Measurements from ENCODE around the gene USF2. TPM values are rescaled to one million over a fixed set of nuclear protein-coding genes. Genes with fewer than 3 reads are reported as not detected.
"Not testable (repeated sequence)": the region's sequence is repeated elsewhere in the genome, so short reads cannot be mapped to it uniquely, and the experiment has no call there.

The USF2 gene
- polyA plus RNA-seq, 4 donors: 74.7 to 127 (median 109) TPM

DNA sequence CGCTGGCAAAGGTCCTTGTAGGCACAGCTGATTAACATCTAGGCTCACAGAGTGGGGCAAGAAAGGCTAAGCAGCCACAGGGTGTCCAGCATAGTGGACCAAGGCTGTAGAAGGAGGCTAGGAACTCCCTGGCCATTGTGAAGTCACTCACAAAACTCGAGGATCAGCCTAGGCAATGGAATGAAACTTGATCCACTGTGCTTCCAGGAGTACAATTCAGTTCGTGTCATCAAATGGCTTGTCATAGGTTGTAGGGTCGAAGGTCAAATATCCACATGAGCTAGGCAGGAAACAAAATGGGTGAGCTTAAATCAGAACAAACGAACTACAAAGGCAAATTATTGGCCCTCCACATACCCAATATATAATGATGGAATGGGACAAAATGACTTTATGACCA is 35.9 kb upstream of the USF2 start:
- Histone ChIP-seq H3K36me3 (ENCODE audit: control insufficient read depth in 3 of 3, insufficient read depth in 2 of 3, low read depth in 1 of 3, low read length in 3 of 3) (no peaks in the 10 kb centered on the region), H3K4me1 (ENCODE audit: control insufficient read depth in 3 of 3, insufficient read depth in 2 of 3, low read depth in 1 of 3, low read length in 2 of 3) (no peaks in the 10 kb centered on the region), H3K27me3 (ENCODE audit: control insufficient read depth in 3 of 3, insufficient read depth in 3 of 3, low read length in 3 of 3) (no peaks in the 10 kb centered on the region), H3K27ac (ENCODE audit: low read depth in 1 of 3, low read length in 2 of 3) (no peak overlapping the region), H3K9me3 (ENCODE audit: control insufficient read depth in 2 of 2, insufficient read depth in 1 of 2, low read depth in 1 of 2, low read length in 1 of 2) (no peaks in the 10 kb centered on the region), H3K4me3 (ENCODE audit: low read depth in 1 of 3, low read length in 3 of 3) (no peak overlapping the region)
- DNase-seq (peak in 1 of 2 donors; percentile 19), FAIRE-seq (no peak)
- WGBS, 3 donors: 31 to 56% (median 42%) methylated on average over 5 of the region's 5 CpGs

GRCh38 chr19:35236638-35237400 is 31.9 kb upstream of the USF2 start:
- FAIRE-seq: no peak

GRCh38 chr19:35239597-35239996 is 29.2 kb upstream of the USF2 start:
- not testable (repeated sequence) for H3K36me3 ChIP-seq (ENCODE audit: control insufficient read depth in 3 of 3, insufficient read depth in 2 of 3, low read depth in 1 of 3, low read length in 3 of 3); FAIRE-seq; H3K27me3 ChIP-seq (ENCODE audit: control insufficient read depth in 3 of 3, insufficient read depth in 3 of 3, low read length in 3 of 3); H3K4me1 ChIP-seq (ENCODE audit: control insufficient read depth in 3 of 3, insufficient read depth in 2 of 3, low read depth in 1 of 3, low read length in 2 of 3); DNase-seq; H3K4me3 ChIP-seq (ENCODE audit: low read depth in 1 of 3, low read length in 3 of 3); H3K9me3 ChIP-seq (ENCODE audit: control insufficient read depth in 2 of 2, insufficient read depth in 1 of 2, low read depth in 1 of 2, low read length in 1 of 2)
- peak overlapping the region in 1 of 3 donors; percentile 85 for H3K27ac ChIP-seq (ENCODE audit: low read depth in 1 of 3, low read length in 2 of 3)
- 86 to 96% (median 87%) methylated on average over 1 of the region's 1 CpG for WGBS, 3 donors

More at GRCh38 chr19:35236638-35237400, 31.9 kb upstream of the USF2 start:
- Histone ChIP-seq H3K4me1 (ENCODE audit: control insufficient read depth in 3 of 3, insufficient read depth in 2 of 3, low read depth in 1 of 3, low read length in 2 of 3) (no peaks in the 10 kb centered on the region), H3K27ac (ENCODE audit: low read depth in 1 of 3, low read length in 2 of 3) (no peak overlapping the region), H3K36me3 (ENCODE audit: control insufficient read depth in 3 of 3, insufficient read depth in 2 of 3, low read depth in 1 of 3, low read length in 3 of 3) (no peaks in the 10 kb centered on the region), H3K9me3 (ENCODE audit: control insufficient read depth in 2 of 2, insufficient read depth in 1 of 2, low read depth in 1 of 2, low read length in 1 of 2) (peaks cover 0 to 3% of the 10 kb centered on the region in 2 donors), H3K27me3 (ENCODE audit: control insufficient read depth in 3 of 3, insufficient read depth in 3 of 3, low read length in 3 of 3) (no peaks in the 10 kb centered on the region), H3K4me3 (ENCODE audit: low read depth in 1 of 3, low read length in 3 of 3) (no peak overlapping the region)
- DNase-seq: peak; percentile 17 to 33
- WGBS, 3 donors: 75 to 78% (median 75%) methylated on average over 6 of the region's 6 CpGs

- DNase-seq: no peak
- 65 to 80% (median 71%) methylated on average over 1 of the region's 1 CpG for WGBS, 3 donors
Observed at GRCh38 chr19:35240327-35240726, 28.4 kb upstream of the USF2 start.

GRCh38 chr19:35241417-35241816 is 27.3 kb upstream of the USF2 start:
- no peak for FAIRE-seq
- no peak overlapping the region for H3K27ac ChIP-seq (ENCODE audit: low read depth in 1 of 3, low read length in 2 of 3)
- no peak for DNase-seq
- 81 to 100% (median 95%) methylated on average over 1 of the region's 1 CpG for WGBS, 3 donors
- no peak overlapping the region for H3K4me3 ChIP-seq (ENCODE audit: low read depth in 1 of 3, low read length in 3 of 3)
- no peaks in the 10 kb centered on the region for H3K36me3 ChIP-seq (ENCODE audit: control insufficient read depth in 3 of 3, insufficient read depth in 2 of 3, low read depth in 1 of 3, low read length in 3 of 3)
- H3K9me3 ChIP-seq (ENCODE audit: control insufficient read depth in 2 of 2, insufficient read depth in 1 of 2, low read depth in 1 of 2, low read length in 1 of 2): peaks cover 0 to 3% of the 10 kb centered on the region in 2 donors
- peaks cover 0 to 2% (median 0%) of the 10 kb centered on the region in 3 donors for H3K27me3 ChIP-seq (ENCODE audit: control insufficient read depth in 3 of 3, insufficient read depth in 3 of 3, low read length in 3 of 3)
- no peaks in the 10 kb centered on the region for H3K4me1 ChIP-seq (ENCODE audit: control insufficient read depth in 3 of 3, insufficient read depth in 2 of 3, low read depth in 1 of 3, low read length in 2 of 3)

More at GRCh38 chr19:35240327-35240726, 28.4 kb upstream of the USF2 start:
- FAIRE-seq: no peak
- no peaks in the 10 kb centered on the region for H3K36me3 ChIP-seq (ENCODE audit: control insufficient read depth in 3 of 3, insufficient read depth in 2 of 3, low read depth in 1 of 3, low read length in 3 of 3)
- H3K4me3 ChIP-seq (ENCODE audit: low read depth in 1 of 3, low read length in 3 of 3): no peak overlapping the region
- H3K27ac ChIP-seq (ENCODE audit: low read depth in 1 of 3, low read length in 2 of 3): peak overlapping the region in 1 of 3 donors; percentile 85
- H3K9me3 ChIP-seq (ENCODE audit: control insufficient read depth in 2 of 2, insufficient read depth in 1 of 2, low read depth in 1 of 2, low read length in 1 of 2): peaks cover 0 to 3% of the 10 kb centered on the region in 2 donors
- no peaks in the 10 kb centered on the region for H3K4me1 ChIP-seq (ENCODE audit: control insufficient read depth in 3 of 3, insufficient read depth in 2 of 3, low read depth in 1 of 3, low read length in 2 of 3)
- peaks cover 0 to 2% (median 0%) of the 10 kb centered on the region in 3 donors for H3K27me3 ChIP-seq (ENCODE audit: control insufficient read depth in 3 of 3, insufficient read depth in 3 of 3, low read length in 3 of 3)

- FAIRE-seq (no peak), DNase-seq (no peak)
- Histone ChIP-seq H3K4me1 (ENCODE audit: control insufficient read depth in 3 of 3, insufficient read depth in 2 of 3, low read depth in 1 of 3, low read length in 2 of 3) (peaks cover 0 to 18% (median 0%) of the 10 kb centered on the region in 3 donors), H3K27ac (ENCODE audit: low read depth in 1 of 3, low read length in 2 of 3) (no peak overlapping the region), H3K9me3 (ENCODE audit: control insufficient read depth in 2 of 2, insufficient read depth in 1 of 2, low read depth in 1 of 2, low read length in 1 of 2) (no peaks in the 10 kb centered on the region), H3K36me3 (ENCODE audit: control insufficient read depth in 3 of 3, insufficient read depth in 2 of 3, low read depth in 1 of 3, low read length in 3 of 3) (peaks cover 0 to 14% (median 4%) of the 10 kb centered on the region in 3 donors), H3K27me3 (ENCODE audit: control insufficient read depth in 3 of 3, insufficient read depth in 3 of 3, low read length in 3 of 3) (peaks cover 0 to 2% (median 0%) of the 10 kb centered on the region in 3 donors), H3K4me3 (ENCODE audit: low read depth in 1 of 3, low read length in 3 of 3) (no peak overlapping the region)
- 79 to 87% (median 81%) methylated on average over 4 of the region's 4 CpGs for WGBS, 3 donors
Observed at GRCh38 chr19:35246466-35247092, 22.2 kb upstream of the USF2 start.

DNA sequence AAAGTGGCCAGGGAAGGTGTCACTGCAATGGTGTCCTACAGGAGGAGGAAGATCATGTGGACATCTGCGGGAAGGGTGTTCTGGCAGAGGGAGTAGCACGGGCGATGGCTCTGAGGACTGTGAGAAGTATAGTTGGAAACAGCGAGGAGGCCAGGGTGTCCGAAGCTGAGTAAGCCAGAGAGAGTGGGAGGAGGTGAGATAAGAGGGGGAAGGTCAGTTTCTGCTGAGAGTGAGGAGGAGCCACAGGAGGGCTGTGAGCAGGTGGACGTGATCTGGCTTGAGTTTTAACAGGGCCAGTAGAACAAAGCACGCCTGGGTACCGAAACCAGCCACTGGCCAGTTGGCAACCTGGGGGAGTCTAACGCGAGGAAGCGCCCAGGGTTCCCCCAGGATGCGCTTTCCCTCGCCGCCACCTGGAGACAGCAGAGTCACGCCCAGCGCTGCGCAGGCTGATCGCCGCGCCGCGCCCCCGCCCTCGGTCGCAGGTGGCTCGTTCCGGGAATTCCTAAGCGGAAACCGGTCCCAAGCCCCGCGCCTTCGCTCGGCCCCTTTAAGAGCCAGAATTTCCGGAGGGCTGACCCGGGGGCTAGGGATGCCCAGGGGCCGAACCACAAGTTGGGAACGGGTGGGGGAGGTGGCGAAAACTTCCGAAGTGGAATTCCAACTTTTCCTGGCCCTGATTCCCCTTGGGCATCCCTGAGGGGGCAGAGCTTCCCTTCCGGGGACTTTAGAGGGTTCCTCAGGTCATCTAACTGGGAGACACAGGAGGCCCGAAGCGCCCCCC is 21.0 kb upstream of the USF2 start:
- Histone ChIP-seq H3K27me3 (ENCODE audit: control insufficient read depth in 3 of 3, insufficient read depth in 3 of 3, low read length in 3 of 3) (no peaks in the 10 kb centered on the region), H3K4me3 (ENCODE audit: low read depth in 1 of 3, low read length in 3 of 3) (peak overlapping the region; percentile 67 to 96 (median 94)), H3K36me3 (ENCODE audit: control insufficient read depth in 3 of 3, insufficient read depth in 2 of 3, low read depth in 1 of 3, low read length in 3 of 3) (peaks cover 0 to 22% (median 4%) of the 10 kb centered on the region in 3 donors), H3K4me1 (ENCODE audit: control insufficient read depth in 3 of 3, insufficient read depth in 2 of 3, low read depth in 1 of 3, low read length in 2 of 3) (peaks cover 0 to 19% (median 0%) of the 10 kb centered on the region in 3 donors), H3K9me3 (ENCODE audit: control insufficient read depth in 2 of 2, insufficient read depth in 1 of 2, low read depth in 1 of 2, low read length in 1 of 2) (no peaks in the 10 kb centered on the region), H3K27ac (ENCODE audit: low read depth in 1 of 3, low read length in 2 of 3) (peak overlapping the region; percentile 94 to 96 (median 96))
- 2 to 3% (median 3%) methylated on average over 40 to 42 of the region's 42 CpGs for WGBS, 3 donors
- DNase-seq: peak; percentile 96 to 97
- FAIRE-seq: no peak
